Peyer's patch (tissue), 4 donors: Measurements from ENCODE around the gene GTPBP10. TPM values are rescaled to one million over a fixed set of nuclear protein-coding genes. Genes with fewer than 3 reads are reported as not detected.

Source experiments
- DNase-seq, 3 donors: peaks; one replicate each; pipeline ENCODE4 v3.0.0-alpha.2; 2017 to 2019
- H3K27ac ChIP-seq, 4 donors: fragments of 200-600 bp; sonication (generic); one replicate each; pipeline ENCODE4 v1.5.1; 2016 to 2019
- H3K27me3 ChIP-seq, 2 donors: fragments of 200-600 bp; sonication (generic); one replicate each; pipeline ENCODE4 v1.5.1; 2019
- H3K36me3 ChIP-seq, 3 donors: fragments of 200-600 bp; sonication (generic); one replicate each; pipeline ENCODE4 v1.5.1; 2016 to 2019
- H3K4me1 ChIP-seq, 4 donors: fragments of 200-600 bp; sonication (generic); one replicate each; pipeline ENCODE4 v1.5.1; 2016 to 2019
- H3K4me3 ChIP-seq, 4 donors: fragments of 200-600 bp; sonication (generic); 1 replicate in 3 of 4; 2 replicates in 1 of 4; pipeline ENCODE4 v1.5.1; 2016 to 2019; ENCODE audit warnings: mild to moderate bottlenecking in 1 of 4
- H3K9me3 ChIP-seq, 4 donors: fragments of 200-600 bp; sonication (generic); one replicate each; pipeline ENCODE4 v1.5.1; 2016 to 2019; ENCODE audit warnings: mild to moderate bottlenecking in 1 of 4
- CTCF ChIP-seq, 6 experiments: fragments of 450-650 bp in 4 of 6; fragments of 200-600 bp in 2 of 6; sonication (generic) in 1 of 6; IDR thresholded peaks; one replicate each; pipeline ENCODE4 v1.5.1; 2017 to 2019; ENCODE audit warnings: antibody characterized with exemption in 6 of 6, mild to moderate bottlenecking in 3 of 6, moderate library complexity in 1 of 6
- POLR2A ChIP-seq, 2 donors: fragments of 450-650 bp; IDR thresholded peaks; one replicate each; pipeline ENCODE4 v1.5.1; 2017; ENCODE audit warnings: antibody characterized with exemption in 2 of 2, mild to moderate bottlenecking in 2 of 2, moderate library complexity in 2 of 2
- total RNA-seq, 4 donors: library from RNA; depleted of rRNA; stranded (reverse); fragments of >200 nt; gene quantifications; one replicate each; pipeline ENCODE4 v1.1.0, GENCODE V29; 2016

Gene GTPBP10
- total RNA-seq, 4 donors from 2014 or later = 11.6 to 24.8 (median 17.8) TPM

- H3K9me3 ChIP-seq = peaks cover 0 to 5% (median 0%) of the 10 kb centered on the region in 4 donors
- H3K27me3 ChIP-seq = no peaks in the 10 kb centered on the region
- TF ChIP-seq POLR2A (IDR thresholded peaks at IDR 0.05) (no peak), CTCF (IDR thresholded peaks at IDR 0.05) (no peak)
- H3K4me3 ChIP-seq = no peak overlapping the region
- no peaks in the 10 kb centered on the region for H3K36me3 ChIP-seq
- no peaks in the 10 kb centered on the region for H3K4me1 ChIP-seq
- no peak for DNase-seq
- H3K27ac ChIP-seq = no peak overlapping the region
Measured at GRCh38 chr7:90396420-90396819, 49.9 kb downstream of the GTPBP10 start.

- Histone ChIP-seq H3K27ac (peak overlapping the region in 1 of 4 donors; percentile 34), H3K36me3 (peaks cover 0 to 14% (median 0%) of the 10 kb centered on the region in 3 donors), H3K4me3 (no peak overlapping the region), H3K9me3 (peaks cover 0 to 5% (median 0%) of the 10 kb centered on the region in 4 donors), H3K27me3 (no peaks in the 10 kb centered on the region), H3K4me1 (peaks cover 0 to 21% (median 0%) of the 10 kb centered on the region in 4 donors)
- TF ChIP-seq CTCF (IDR thresholded peaks at IDR 0.05) (no peak), POLR2A (IDR thresholded peaks at IDR 0.05) (no peak)
- no peak for DNase-seq
Measured at GRCh38 chr7:90401989-90402388, 55.5 kb downstream of the GTPBP10 start.

DNA sequence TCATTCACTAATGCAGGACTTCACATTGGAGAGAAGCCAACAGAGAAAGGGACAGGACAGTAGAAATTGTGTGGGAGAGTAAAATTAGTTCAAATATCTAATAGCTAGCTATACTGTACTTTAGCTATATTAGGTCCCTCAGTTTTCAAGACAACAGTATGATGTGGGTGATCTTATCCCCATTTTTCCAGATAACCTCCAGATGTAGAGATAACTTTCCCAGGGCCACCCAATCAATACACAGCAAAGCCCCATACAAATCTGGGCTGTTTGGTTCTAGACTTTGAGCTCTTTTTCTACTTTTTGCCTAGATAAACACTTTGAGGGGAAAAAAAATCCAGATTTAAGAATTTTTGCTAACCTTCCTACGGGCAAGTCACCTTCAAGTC lies 56.3 kb downstream of the GTPBP10 start:
- Histone ChIP-seq H3K4me3 (peak overlapping the region; percentile 47 to 72 (median 64)), H3K27ac (peak overlapping the region; percentile 68 to 91 (median 80)), H3K4me1 (peaks cover 0 to 21% (median 0%) of the 10 kb centered on the region in 4 donors), H3K9me3 (peaks cover 0 to 5% (median 0%) of the 10 kb centered on the region in 4 donors), H3K27me3 (no peaks in the 10 kb centered on the region), H3K36me3 (peaks cover 0 to 20% (median 0%) of the 10 kb centered on the region in 3 donors)
- no peak for DNase-seq
- no peak for TF ChIP-seq CTCF (IDR thresholded peaks at IDR 0.05)
- TF ChIP-seq POLR2A (IDR thresholded peaks at IDR 0.05) = no peak

GRCh38 chr7:90403174-90404113 lies 56.9 kb downstream of the GTPBP10 start, which contains the start of gene CLDN12:
CLDN12 (plus strand) TSS chr7:90403461; CDS start chr7:90412677, 9,216 bp downstream.
- H3K27me3 ChIP-seq = no peaks in the 10 kb centered on the region

GRCh38 chr7:90404777-90405176 lies 58.3 kb downstream of the GTPBP10 start:
- no peaks in the 10 kb centered on the region for H3K9me3 ChIP-seq
- H3K4me1 ChIP-seq = peaks cover 0 to 36% (median 0%) of the 10 kb centered on the region in 4 donors
- TF ChIP-seq POLR2A (IDR thresholded peaks at IDR 0.05) (no peak), CTCF (IDR thresholded peaks at IDR 0.05) (no peak)
- H3K36me3 ChIP-seq = peaks cover 0 to 26% (median 0%) of the 10 kb centered on the region in 3 donors
- H3K27ac ChIP-seq = peak overlapping the region in 1 of 4 donors; percentile 91
- no peaks in the 10 kb centered on the region for H3K27me3 ChIP-seq
- H3K4me3 ChIP-seq = peak overlapping the region in 1 of 4 donors; percentile 66
- DNase-seq = no peak

More at GRCh38 chr7:90403174-90404113, 56.9 kb downstream of the GTPBP10 start, which contains the start of gene CLDN12:
- peaks cover 0 to 20% (median 0%) of the 10 kb centered on the region in 3 donors for H3K36me3 ChIP-seq
- peak; percentile 70 to 90 (median 87) for DNase-seq
- H3K4me1 ChIP-seq = peaks cover 0 to 24% (median 0%) of the 10 kb centered on the region in 4 donors
- peak within 1 kb of the TSS; percentile 68 to 91 (median 80) for H3K27ac ChIP-seq
- H3K9me3 ChIP-seq = peaks cover 0 to under 1% (median 0%) of the 10 kb centered on the region in 4 donors
- peak within 1 kb of the TSS; percentile 47 to 72 (median 64) for H3K4me3 ChIP-seq
- TF ChIP-seq POLR2A (IDR thresholded peaks at IDR 0.05) (peak; percentile 86 to 90), CTCF (IDR thresholded peaks at IDR 0.05) (peak in 2 of 6 experiments; percentile 3 to 16)
